NT2/D1 (cell line): ENCODE measurements around the gene SPEN.
A peak's percentile ranks its signal among the peaks of the same experiment; 100 is the strongest.

ENCODE experiments used
- DNase-seq: peaks from one replicate; pipeline ENCODE4 v3.0.0-alpha.2; 2011; ENCODE audit warnings: low read depth, low spot score
- H3K27me3 ChIP-seq: 2 replicates; pipeline ENCODE4 v1.6.0; 2011; ENCODE audit warnings: mild to moderate bottlenecking; ENCODE audit not compliant: insufficient read length, insufficient read depth
- H3K36me3 ChIP-seq: 2 replicates; pipeline ENCODE4 v1.6.1; 2011; ENCODE audit warnings: mild to moderate bottlenecking, low read length, mixed read lengths; ENCODE audit not compliant: insufficient read depth, insufficient read length
- H3K4me1 ChIP-seq: 2 replicates; pipeline ENCODE4 v1.5.1; 2011; ENCODE audit not compliant: insufficient read depth, insufficient read length
- H3K4me3 ChIP-seq: 2 replicates; pipeline ENCODE4 v1.5.1; 2011; ENCODE audit warnings: low read depth; ENCODE audit not compliant: insufficient read length
- H3K9ac ChIP-seq: 2 replicates; pipeline ENCODE4 v1.6.0; 2011; ENCODE audit warnings: low read depth; ENCODE audit not compliant: insufficient read length
- H3K9me3 ChIP-seq: 2 replicates; pipeline ENCODE4 v1.5.1; 2011; ENCODE audit warnings: mild to moderate bottlenecking, low read length; ENCODE audit not compliant: insufficient read depth
- SUZ12 ChIP-seq: IDR thresholded peaks from 2 replicates; pipeline ENCODE4 v1.6.1; 2011; ENCODE audit not compliant: insufficient read length, insufficient read depth; ENCODE audit errors: extremely low read depth
- YY1 ChIP-seq: IDR thresholded peaks from 2 replicates; pipeline ENCODE4 v1.6.1; 2011; ENCODE audit not compliant: insufficient read length, insufficient read depth
- ZNF274 ChIP-seq: IDR thresholded peaks from 2 replicates; pipeline ENCODE4 v1.6.1; 2011; ENCODE audit warnings: mild to moderate bottlenecking, low read depth, low read length

Gene SPEN

DNA sequence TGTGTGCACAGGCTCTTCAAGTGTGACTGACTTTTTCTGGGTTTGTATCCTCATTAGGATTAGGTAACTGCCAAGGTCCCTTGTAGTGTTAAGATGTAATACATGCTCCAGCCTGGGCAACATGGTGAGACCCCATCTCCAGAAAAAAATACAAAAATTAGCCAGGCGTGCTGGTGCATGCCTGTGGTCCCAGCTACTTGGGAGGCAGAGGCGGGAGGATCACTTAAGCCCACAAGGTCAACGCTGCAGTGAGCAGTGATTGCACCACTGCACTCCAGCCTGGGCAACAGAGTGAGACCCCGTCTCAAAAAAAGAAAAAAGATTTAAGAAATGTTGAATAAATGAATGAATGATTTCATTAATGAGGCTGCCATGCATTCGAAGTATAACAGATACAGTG is 113.3 kb downstream of the SPEN start:
- no peaks in the 10 kb centered on the region for H3K9me3 ChIP-seq
- H3K4me3 ChIP-seq = no peak overlapping the region
- H3K36me3 ChIP-seq = peaks cover 4% of the 10 kb centered on the region
- peaks cover 8% of the 10 kb centered on the region for H3K4me1 ChIP-seq
- no peak for DNase-seq
- H3K9ac ChIP-seq = no peak overlapping the region
- TF ChIP-seq SUZ12 (no peak), YY1 (no peak), ZNF274 (no peak)
- no peaks in the 10 kb centered on the region for H3K27me3 ChIP-seq

GRCh38 chr1:15961492-15961891 is 114.0 kb downstream of the SPEN start:
- Histone ChIP-seq H3K4me3 (no peak overlapping the region), H3K9me3 (no peaks in the 10 kb centered on the region), H3K9ac (no peak overlapping the region), H3K27me3 (no peaks in the 10 kb centered on the region), H3K36me3 (peaks cover 6% of the 10 kb centered on the region), H3K4me1 (peaks cover 8% of the 10 kb centered on the region)
- DNase-seq = no peak
- TF ChIP-seq SUZ12 (no peak), ZNF274 (no peak), YY1 (no peak)

GRCh38 chr1:15962176-15962575 is 114.7 kb downstream of the SPEN start:
- H3K4me1 ChIP-seq = peaks cover 8% of the 10 kb centered on the region
- DNase-seq = no peak
- H3K36me3 ChIP-seq = peaks cover 8% of the 10 kb centered on the region
- no peaks in the 10 kb centered on the region for H3K9me3 ChIP-seq
- H3K9ac ChIP-seq = peak overlapping the region; percentile 17
- TF ChIP-seq YY1 = no peak
- TF ChIP-seq ZNF274 = no peak
- TF ChIP-seq SUZ12 = no peak
- no peak overlapping the region for H3K4me3 ChIP-seq
- H3K27me3 ChIP-seq = no peaks in the 10 kb centered on the region

GRCh38 chr1:15962671-15963362 is 115.3 kb downstream of the SPEN start:
- TF ChIP-seq ZNF274 (no peak), YY1 (no peak), SUZ12 (no peak)
- no peak overlapping the region for H3K9ac ChIP-seq

GRCh38 chr1:15963363-15963967 is 116.0 kb downstream of the SPEN start:
- Histone ChIP-seq H3K36me3 (peaks cover 11% of the 10 kb centered on the region), H3K9me3 (no peaks in the 10 kb centered on the region), H3K9ac (no peak overlapping the region), H3K4me1 (peaks cover 7% of the 10 kb centered on the region), H3K4me3 (no peak overlapping the region), H3K27me3 (no peaks in the 10 kb centered on the region)
- no peak for TF ChIP-seq YY1
- no peak for TF ChIP-seq ZNF274
- no peak for TF ChIP-seq SUZ12
- DNase-seq = no peak

More at GRCh38 chr1:15962671-15963362, 115.3 kb downstream of the SPEN start:
- peaks cover 6% of the 10 kb centered on the region for H3K36me3 ChIP-seq
- H3K4me3 ChIP-seq = no peak overlapping the region
- H3K27me3 ChIP-seq = no peaks in the 10 kb centered on the region
- H3K4me1 ChIP-seq = peaks cover 8% of the 10 kb centered on the region
- DNase-seq = no peak
- no peaks in the 10 kb centered on the region for H3K9me3 ChIP-seq

- peaks cover 17% of the 10 kb centered on the region for H3K36me3 ChIP-seq
- peaks cover 3% of the 10 kb centered on the region for H3K4me1 ChIP-seq
- H3K4me3 ChIP-seq = no peak overlapping the region
- no peak for DNase-seq
- H3K9ac ChIP-seq = no peak overlapping the region
- no peak for TF ChIP-seq YY1
- no peak for TF ChIP-seq SUZ12
- TF ChIP-seq ZNF274 = no peak
- H3K9me3 ChIP-seq = no peaks in the 10 kb centered on the region
- H3K27me3 ChIP-seq = no peaks in the 10 kb centered on the region
Measured at GRCh38 chr1:15963968-15964648, 116.6 kb downstream of the SPEN start.

DNA sequence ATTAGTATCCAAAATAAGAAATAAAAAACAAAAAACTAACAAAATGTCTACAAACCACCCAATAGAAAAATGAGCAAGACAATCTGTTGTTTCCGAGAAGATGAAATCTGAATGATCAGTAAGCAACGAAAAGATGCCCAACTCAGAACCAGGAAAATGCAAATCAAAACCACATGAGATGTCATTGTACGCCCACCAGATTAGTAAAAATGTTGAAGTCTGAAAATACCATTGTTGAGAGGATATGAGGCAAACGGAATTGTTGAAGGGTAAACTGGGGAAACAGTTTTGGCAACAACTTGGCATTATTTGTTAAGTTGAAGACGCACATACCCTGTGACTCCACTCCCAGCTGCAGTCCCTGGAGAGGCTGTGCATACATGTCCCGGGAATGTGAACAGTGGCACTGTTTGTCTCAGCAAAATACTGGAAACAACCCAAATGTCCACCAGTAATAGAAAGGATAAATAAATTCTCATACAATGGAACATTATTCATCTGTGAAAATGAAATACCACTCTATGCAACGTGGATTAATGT is 117.8 kb downstream of the SPEN start:
- DNase-seq = no peak
- Histone ChIP-seq H3K9ac (no peak overlapping the region), H3K36me3 (peaks cover 27% of the 10 kb centered on the region)

More for the DNA sequence above, 117.8 kb downstream of the SPEN start:
- Histone ChIP-seq H3K9me3 (no peaks in the 10 kb centered on the region), H3K4me1 (no peaks in the 10 kb centered on the region), H3K27me3 (no peaks in the 10 kb centered on the region), H3K4me3 (no peak overlapping the region)
- TF ChIP-seq SUZ12 (no peak), YY1 (no peak), ZNF274 (no peak)
